HG02798 (cell line): ENCODE results near the gene RASEF.
"Not testable (repeated sequence)": the region's sequence is repeated elsewhere in the genome, so short reads cannot be mapped to it uniquely, and the experiment has no call there.

Experiments
- ATAC-seq: cut with Tn5 transposase; IDR thresholded peaks from one replicate; pipeline ENCODE4 v1.9.1; 2021; ENCODE audit warnings: mild to moderate bottlenecking; ENCODE audit not compliant: unreplicated experiment, poor library complexity

Gene RASEF

GRCh38 chr9:82987370-82988189, 75.4 kb downstream of the RASEF start:
- no peak for ATAC-seq

GRCh38 chr9:82981552-82981951, 81.4 kb downstream of the RASEF start:
- ATAC-seq: no peak

DNA sequence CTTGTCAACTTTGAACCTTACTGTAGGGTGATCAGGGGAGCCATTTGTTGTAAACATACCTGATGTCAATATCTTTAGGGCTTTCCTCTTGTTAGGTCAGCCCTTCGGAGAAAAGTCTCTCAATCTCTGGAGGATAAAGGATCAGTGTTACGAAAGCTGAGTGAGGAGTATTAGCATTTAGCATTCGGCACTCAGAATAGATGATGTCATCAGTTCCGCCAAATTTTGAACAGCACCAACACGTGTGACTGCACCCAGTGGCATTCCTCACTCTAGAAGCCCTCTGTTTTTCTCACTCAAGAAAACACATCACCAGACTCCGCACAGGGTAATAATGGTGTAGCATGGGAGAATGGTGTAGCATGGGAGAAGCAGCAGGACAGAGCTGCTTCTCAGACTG, 87.8 kb downstream of the RASEF start:
- no peak for ATAC-seq

DNA sequence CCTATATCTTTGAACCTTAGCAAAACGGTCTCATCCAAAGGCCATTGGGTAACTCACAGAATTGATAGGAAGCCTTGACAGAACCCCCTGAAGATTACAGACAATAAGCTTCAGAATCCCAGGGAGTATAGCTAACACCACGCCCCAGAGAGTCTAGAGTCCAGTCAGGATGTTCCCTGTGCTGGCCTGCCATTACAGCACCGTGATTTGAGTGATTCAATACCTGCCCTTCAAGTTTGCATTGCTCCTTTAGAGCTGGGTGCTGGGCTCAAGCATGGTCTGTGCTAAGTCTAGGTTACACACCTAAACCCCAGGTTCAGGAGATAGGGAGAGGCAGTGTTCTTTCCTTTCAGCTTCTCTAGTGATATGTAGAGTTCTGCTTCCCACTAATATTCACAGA, 90.5 kb downstream of the RASEF start:
- ATAC-seq: no peak

GRCh38 chr9:82970359-82970758, 92.6 kb downstream of the RASEF start:
- ATAC-seq: no peak

- no peak for ATAC-seq
These were observed 93.7 kb downstream of the RASEF start for GRCh38 chr9:82969291-82969690.

- no peak for ATAC-seq
These were observed 94.1 kb downstream of the RASEF start for GRCh38 chr9:82968816-82969215.

- no peak for ATAC-seq
These were observed 94.6 kb downstream of the RASEF start for GRCh38 chr9:82968388-82968787.

DNA sequence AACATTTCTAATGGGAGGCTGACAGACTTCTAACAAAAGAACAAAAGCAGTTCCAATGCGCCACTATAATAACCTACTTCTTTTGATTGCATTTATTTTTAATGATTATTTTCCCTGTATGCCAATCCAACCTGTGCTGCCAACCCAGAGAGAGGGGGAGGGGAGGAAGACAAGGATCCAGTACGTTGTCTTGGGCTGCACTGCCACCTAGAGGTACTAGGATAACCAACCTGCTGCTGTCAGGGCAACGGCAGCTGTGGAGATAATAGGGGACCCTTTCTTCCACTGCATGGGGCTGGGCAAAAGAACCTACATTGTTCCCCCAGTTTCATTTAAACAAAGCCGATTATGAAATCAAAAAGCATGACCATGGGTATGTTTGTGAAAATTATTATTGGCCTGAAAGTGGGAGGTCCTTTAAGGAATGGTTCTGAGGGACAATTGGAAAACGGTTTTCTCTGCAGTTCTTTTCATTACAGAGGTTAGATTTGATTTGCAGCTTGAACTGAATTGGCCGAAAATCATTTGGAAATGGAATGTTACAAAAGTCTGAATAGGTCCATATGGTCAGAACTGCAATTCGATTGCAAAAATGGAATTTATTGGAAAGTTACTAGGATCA, 101.3 kb downstream of the RASEF start:
- peak; percentile 94 for ATAC-seq

- no peak for ATAC-seq
These were observed 105.2 kb downstream of the RASEF start for GRCh38 chr9:82957529-82958379.

GRCh38 chr9:82949203-82949602, 113.7 kb downstream of the RASEF start:
- ATAC-seq: no peak

- ATAC-seq: no peak
These were observed 122.6 kb downstream of the RASEF start for GRCh38 chr9:82940376-82940775.

DNA sequence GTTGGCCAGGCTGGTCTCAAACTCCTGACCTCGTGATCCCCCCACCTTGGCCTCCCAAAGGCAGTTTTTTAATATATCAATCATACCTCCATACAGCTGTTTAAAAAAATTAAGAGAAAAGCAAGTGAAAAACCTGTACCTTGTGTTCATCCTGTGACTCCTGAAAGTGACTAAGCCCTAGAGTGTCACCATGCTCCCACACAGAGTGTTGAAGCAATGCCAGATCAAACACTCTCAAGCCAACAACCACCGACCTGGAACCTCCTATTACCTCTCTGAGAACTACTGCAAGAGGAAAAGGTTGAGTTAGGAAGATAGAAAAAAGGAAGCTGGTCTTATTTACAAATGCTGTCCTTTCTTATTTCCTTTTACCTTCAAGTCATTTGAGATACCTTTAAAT, 123.5 kb downstream of the RASEF start:
- ATAC-seq: no peak

- ATAC-seq: no peak
These were observed 124.3 kb downstream of the RASEF start for GRCh38 chr9:82938426-82939218.

DNA sequence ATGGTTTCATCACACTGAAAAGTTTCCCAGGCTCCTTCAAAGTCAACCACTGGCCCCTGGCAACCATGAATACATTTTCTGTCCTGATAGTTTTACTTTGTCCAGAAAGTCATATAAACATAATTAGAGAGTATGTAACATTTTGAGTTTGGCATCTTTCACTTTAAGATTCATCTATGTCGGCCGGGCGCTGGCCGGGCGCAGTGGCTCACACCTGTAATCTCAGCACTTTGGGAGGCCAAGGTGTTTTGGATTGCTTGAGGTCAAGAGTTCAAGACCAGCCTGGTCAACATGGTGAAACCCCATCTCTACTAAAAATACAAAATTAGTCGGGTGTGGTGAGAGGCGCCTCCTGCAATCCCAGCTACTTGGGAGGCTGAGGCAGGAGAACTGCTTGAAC, 126.4 kb downstream of the RASEF start:
- not testable (repeated sequence) for ATAC-seq

GRCh38 chr9:82934949-82935348, 128.0 kb downstream of the RASEF start:
- no peak for ATAC-seq

- ATAC-seq: not testable (repeated sequence)
These were observed 128.9 kb downstream of the RASEF start for GRCh38 chr9:82934025-82934424.

GRCh38 chr9:82930116-82930515, 132.8 kb downstream of the RASEF start:
- ATAC-seq: no peak
